CD4-positive, alpha-beta T cell treated with Interferon gamma for 1 hour (primary cell): ENCODE results near the gene BARHL1.

ENCODE experiments used
- DNase-seq: peaks from one replicate; pipeline ENCODE4 v3.0.0-alpha.2; 2020

BARHL1 gene

DNA sequence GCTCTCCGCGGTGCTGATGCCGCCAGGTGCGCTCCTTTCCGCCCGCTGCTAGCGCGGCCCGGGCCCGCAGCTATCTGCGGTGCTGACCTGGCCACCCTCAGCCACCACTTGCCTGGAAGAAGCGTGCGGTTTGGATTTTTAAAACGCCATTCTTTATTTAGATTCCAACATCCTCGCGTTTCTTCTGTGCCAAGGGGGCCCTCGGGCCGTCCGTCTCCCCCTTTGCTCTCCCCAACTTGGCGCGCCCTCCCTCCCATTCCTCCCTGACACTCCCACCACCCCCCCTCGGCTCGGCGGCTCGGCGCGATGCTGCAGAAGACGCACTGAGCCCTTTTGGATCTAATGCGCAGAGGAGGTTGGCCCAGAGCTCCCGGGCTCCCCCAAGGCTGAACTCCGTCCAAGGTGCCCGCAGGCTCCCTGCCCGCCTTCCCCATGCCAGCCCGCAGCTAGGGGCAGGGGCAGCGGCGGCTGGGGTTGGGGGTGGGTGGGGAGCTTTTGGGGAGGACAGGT lies at the start of gene BARHL1:
Gene BARHL1 (plus strand): TSS at position 331 of the 510 bp plus-strand sequence. CDS start 192 bp downstream, outside the sequence.
- DNase-seq = no peak

DNA sequence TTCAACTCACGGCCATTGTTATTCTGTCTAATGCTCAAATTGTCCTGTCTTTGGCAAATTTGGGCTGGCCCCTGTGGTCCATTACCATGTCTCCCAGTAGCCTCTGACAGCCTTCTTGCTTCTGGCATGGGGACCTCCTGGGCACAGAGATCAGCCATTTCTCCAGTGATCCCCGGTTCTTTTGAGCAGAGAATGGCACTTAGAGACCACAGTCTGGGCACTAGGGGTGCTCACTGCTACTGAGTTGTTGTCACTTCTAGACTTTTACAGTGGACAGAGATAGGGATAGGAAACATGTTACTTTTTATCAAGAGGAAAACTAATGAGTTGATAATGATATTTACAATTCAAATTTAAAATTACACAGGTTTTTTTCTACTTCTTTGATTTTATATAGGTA lies 47.6 kb upstream of the BARHL1 start:
- DNase-seq = no peak

DNA sequence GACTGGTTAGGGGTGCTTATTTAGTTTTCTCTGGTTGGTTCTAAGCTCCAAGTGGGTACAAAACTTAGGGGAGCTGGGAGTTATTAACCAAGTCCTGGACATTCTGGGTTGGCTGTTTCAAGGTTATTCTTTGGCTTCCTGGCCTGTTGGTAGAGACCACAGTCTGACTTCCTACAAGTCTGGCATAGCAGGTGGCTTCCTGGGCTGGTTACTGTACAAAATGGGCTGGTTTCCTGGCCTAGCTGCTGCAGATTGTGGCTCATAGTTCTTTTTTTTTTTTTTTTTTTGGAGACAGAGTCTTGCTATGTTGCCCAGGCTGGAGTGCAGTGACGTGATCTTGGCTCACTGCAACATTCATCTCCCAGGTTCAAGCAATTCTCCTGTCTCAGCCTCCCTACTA lies 46.3 kb upstream of the BARHL1 start:
- DNase-seq = no peak

DNA sequence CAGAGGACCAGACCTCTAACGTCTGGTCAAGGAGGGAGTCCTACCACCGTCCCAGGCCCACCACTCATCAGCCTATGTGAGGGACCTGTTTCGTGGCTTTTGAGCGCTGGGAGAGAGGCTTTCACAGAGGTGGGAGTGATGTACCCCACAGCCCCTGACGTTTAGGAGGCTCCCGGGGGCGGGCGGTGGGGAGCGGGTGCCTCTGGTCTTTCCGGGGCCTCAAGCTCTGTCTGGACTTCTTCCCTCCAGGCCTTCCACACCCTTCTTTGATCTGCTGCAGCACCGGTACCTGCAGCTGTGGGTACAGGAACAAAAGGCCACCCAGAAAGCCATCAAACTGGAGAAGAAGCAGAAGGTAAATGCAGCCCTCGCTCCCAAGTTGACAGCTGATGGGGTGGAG lies 45.1 kb upstream of the BARHL1 start:
- DNase-seq = no peak

DNA sequence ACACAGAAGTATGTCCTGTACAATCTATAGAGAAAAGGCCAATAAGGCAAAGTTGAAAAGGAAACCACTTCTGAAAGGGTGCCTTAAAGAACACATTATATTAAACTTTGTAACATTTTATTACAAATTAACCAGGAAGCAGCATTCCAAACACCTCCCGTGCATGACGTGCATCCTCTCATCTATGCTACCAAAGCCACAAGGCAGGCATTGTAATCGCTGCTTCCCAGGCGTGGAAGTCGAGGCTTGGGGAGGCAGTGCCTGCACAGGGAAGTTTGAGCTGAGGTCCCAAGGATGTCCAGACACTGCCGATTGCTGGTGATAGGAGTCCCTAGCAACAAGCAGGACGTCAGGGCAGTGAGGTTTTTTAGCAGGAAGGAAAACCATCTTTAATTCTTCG lies 44.3 kb upstream of the BARHL1 start:
- no peak for DNase-seq

GRCh38 chr9:132539096-132539495 lies 43.3 kb upstream of the BARHL1 start:
- DNase-seq = no peak

GRCh38 chr9:132541051-132541450 lies 41.4 kb upstream of the BARHL1 start:
- DNase-seq = no peak

DNA sequence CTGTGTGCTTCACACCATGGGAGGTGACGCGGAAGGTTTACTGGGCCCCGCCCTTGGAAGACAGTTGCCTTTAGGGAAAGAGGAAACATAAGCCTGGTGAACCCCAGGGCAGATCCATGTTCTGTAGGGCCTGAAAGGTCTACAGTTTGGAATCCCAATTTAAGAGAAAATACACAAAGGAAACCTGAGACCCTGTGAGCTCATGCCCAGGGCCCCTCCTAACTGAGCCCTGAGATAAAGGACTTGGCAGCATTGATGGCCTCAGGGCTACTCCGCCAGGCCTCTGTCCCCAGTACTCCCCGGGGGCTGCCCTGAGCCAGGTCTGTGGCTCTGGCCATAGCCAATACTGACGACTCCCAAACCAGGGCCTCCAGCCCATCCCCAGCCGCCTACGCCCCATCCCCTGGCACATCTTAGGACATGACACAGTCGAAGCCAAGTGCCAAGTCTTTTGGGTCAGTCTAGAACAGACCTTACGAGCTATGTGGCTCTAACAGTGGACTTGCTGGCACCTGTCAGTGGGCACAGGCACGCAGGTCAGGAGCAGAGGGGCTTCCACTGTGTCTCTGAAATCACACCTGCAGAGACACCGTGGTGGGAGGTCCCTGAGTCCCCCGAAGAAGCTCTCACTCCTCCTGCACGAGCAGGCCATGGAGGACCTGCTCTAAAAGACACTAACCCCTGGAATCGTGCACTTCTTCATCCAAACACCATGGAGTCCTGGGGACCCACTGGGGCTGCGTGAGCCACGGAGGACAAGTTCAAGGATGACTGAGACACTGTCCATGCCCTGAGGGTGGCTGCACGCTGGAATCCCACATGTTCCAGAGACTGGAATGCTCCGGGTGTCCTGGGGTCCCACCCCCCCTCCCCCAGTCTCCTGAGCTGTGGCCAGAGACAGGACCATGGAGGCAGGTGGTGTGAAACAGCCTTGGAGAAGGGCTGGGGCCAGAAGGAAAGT lies 40.3 kb upstream of the BARHL1 start:
- no peak for DNase-seq

- DNase-seq = no peak
Observed at GRCh38 chr9:132543251-132543650, 39.2 kb upstream of the BARHL1 start.

GRCh38 chr9:132543960-132544359 lies 38.4 kb upstream of the BARHL1 start:
- no peak for DNase-seq

DNA sequence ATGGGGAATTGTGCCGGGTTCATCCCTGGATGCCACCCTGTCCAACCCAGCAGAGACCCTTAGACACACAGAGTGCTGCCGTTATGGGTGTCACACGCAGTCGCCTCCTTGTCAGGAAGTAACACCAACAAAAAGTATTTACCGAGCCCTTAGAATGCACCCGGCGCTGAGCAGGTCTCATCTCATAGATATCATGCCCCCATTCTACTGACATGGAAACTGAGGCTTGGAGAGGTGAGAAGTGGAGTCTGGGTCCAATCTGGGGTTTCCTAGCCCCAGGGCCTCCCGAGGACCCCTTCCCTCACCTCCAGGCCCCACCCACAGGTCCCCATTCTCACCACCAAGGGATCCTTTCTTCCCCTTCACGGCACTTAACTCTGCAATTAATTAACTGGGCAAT lies 36.8 kb upstream of the BARHL1 start:
- no peak for DNase-seq

DNA sequence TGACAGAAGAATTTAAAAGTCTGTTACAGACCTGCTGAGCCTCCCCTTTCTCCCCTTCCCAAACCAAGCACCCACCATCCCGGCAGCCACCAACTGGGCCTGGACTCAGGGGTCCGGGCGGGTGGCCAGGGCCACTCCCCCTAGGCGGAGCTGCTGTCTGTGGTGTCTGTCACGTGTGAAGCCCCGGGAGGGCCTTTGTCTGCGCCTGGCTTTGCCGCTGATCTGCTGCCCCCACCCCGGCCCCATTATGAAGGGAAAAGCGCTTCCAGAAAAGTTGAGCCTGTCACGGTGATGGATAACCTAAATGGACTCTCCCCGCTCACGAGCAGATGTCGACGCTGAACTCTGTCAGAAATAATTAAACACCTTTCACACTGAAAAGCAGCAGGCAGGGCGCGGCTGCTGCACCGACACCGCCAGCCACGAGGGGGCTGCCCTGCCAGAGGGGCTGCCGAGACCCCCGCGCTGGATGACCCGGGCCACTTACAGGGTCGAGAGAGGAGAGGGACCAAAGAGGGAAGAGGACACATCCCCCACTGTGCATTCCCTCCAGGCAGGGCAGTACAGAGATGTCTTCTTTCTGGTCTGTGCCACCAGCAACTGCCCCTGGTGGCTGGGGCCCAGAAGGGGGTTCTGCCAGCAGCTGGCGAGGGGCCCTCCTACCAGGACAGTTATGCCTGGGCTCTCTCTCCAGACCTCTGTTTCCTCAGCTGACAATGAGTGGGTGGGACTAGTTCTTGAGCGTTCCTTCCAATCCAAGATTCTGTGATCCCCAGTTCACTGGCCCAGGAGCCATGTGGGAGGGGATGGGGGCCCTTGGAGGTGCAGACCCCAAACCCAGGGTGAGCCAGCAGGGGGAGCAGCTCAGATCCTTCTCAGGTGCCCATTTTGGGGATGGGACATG lies 36.0 kb upstream of the BARHL1 start:
- DNase-seq = no peak

DNA sequence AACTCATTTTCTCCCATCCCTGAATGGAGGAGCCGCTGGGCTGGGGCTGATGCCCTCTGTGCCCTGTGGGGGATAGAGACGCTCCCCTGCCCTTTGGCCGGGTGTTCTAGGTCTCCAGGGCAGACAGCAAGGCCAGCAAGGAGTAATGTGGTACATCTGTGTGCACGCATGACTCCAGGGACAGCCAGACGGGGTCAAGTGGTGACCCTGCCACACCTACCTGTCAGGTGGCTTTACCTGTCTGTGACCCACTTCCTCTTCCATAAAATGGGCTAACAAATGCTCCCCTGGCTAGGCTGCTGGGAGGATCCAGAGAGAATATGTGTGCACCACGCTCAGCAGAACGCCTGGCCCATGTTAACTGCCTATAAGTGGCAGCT lies 35.4 kb upstream of the BARHL1 start:
- DNase-seq = no peak

DNA sequence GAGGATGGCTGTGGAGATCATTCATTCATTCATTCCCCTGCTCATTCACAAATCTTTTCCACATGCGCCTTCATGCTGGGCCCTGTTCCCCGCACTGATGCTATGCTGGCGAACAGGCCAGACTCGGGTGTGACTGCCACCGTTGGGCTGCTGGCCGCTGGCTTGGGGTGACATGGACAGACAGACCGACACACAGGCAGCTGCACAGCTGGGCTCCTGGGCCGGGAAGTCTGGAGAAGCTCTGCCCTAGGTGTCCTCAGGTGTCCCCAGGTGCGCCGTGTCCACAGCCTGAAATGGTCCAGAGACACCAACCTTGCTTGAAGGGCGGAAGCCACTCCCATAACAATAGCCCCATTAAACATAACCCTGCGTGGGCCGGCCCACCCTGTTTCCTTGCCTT lies 35.0 kb upstream of the BARHL1 start:
- no peak for DNase-seq

GRCh38 chr9:132547976-132548730 lies 34.3 kb upstream of the BARHL1 start:
- DNase-seq = no peak

- no peak for DNase-seq
Observed at GRCh38 chr9:132548751-132549640, 33.4 kb upstream of the BARHL1 start.

DNA sequence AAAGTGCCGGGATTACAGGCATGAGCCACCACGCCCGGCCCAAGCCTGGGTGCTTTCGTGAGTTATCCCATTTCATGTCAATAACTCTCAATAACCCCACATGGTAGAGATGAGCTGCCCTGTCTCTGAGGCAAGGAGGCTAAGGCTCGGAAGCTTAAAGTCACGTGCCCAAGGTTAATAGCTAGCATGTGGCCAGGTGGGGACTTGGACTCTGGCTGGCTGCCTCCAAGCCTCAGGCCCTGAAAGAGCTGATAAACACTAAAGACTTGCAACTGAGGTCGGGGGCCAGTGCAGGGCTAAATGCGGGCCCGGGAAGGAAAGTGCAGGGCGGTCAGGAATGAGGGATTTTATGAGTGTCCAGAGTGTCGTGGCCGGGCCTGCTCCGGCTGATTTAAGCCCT lies 30.9 kb upstream of the BARHL1 start:
- no peak for DNase-seq

DNA sequence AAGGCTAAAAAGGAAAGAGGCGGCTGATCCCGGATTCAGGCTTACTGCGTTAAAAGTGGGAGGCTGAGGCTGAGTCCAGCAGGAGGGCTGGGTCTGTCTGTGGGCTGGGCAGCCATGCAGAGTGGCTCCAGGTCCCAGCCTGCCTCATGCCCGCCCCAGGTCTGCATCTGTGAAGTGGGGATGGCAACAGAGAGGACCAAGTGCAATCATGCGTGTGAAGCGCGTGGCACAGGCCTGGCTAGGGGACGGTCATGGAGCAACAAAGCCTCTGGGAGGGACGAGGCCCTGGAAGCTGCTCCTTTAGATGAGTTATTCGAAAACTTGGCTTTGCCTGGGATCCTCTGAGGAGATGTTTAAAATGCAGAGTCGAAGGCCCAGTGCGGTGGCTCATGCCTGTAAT lies 30.4 kb upstream of the BARHL1 start:
- DNase-seq = no peak

- DNase-seq = no peak
Observed at GRCh38 chr9:132554755-132555154, 27.7 kb upstream of the BARHL1 start.

- no peak for DNase-seq
Observed at GRCh38 chr9:132555528-132555927, 26.9 kb upstream of the BARHL1 start.

- DNase-seq = no peak
Observed at GRCh38 chr9:132556235-132556634, 26.2 kb upstream of the BARHL1 start.

DNA sequence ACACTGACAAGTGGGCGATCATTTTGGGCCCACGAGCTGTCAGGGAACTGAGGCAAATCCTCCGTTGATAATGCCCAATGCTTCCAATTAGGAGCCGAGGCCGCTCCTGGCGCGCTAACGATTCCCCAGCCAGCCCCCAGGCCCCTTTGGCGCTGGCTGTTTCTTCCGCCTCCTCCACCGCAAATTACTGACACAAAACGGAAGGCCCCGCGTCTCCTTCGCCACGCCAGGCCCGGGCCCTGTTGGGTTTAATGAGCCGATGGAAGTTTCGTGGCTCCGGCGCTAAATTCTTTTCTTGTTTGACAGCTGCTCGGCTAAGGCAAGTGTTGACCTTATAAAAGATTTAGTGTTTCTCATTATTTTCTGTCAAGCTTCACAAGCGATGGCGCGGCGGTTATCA lies 25.7 kb upstream of the BARHL1 start:
- no peak for DNase-seq
